SU-DHL-6 (cell line): ENCODE measurements around the gene ARMC9.

Source experiments
- H2AFZ ChIP-seq: fragments of 200-600 bp; sonication (generic); 2 replicates; pipeline ENCODE4 v1.6.1; 2014; ENCODE audit warnings: low read depth, mild to moderate bottlenecking, moderate library complexity, mixed read lengths, antibody characterized with exemption, low read length; ENCODE audit not compliant: severe bottlenecking
- H3F3A ChIP-seq: fragments of 200-600 bp; shearing (Covaris generic); 2 replicates; pipeline ENCODE4 v1.6.0; 2016; ENCODE audit warnings: antibody characterized with exemption, mild to moderate bottlenecking; ENCODE audit not compliant: insufficient read depth
- H3K27ac ChIP-seq: fragments of 200-600 bp; sonication (generic); 2 replicates; pipeline ENCODE4 v1.5.1; 2016; ENCODE audit warnings: low read depth, mild to moderate bottlenecking, low read length, moderate library complexity, mixed read lengths
- H3K27me3 ChIP-seq: fragments of 200-600 bp; sonication (generic), shearing (Covaris generic); 2 replicates; pipeline ENCODE4 v1.6.0; 2014; ENCODE audit warnings: mild to moderate bottlenecking, low read length
- H3K36me3 ChIP-seq: fragments of 200-600 bp; sonication (generic); 2 replicates; pipeline ENCODE4 v1.6.1; 2014; ENCODE audit warnings: mild to moderate bottlenecking, low read length, mixed read lengths
- H3K4me2 ChIP-seq: fragments of 300-600, 200-600 bp; shearing (Covaris generic), sonication (generic); 2 replicates; pipeline ENCODE4 v1.6.0; 2014; ENCODE audit warnings: low read length, low read depth, mild to moderate bottlenecking; ENCODE audit not compliant: poor library complexity, severe bottlenecking
- H3K4me3 ChIP-seq: fragments of 200-600 bp; sonication (generic); 2 replicates; pipeline ENCODE4 v1.5.1; 2014; ENCODE audit warnings: antibody characterized with exemption, low read length, mild to moderate bottlenecking, mixed read lengths; ENCODE audit not compliant: insufficient read depth, poor library complexity, severe bottlenecking
- H3K79me2 ChIP-seq: fragments of 200-600 bp; sonication (generic); 2 replicates; pipeline ENCODE4 v1.6.1; 2014; ENCODE audit warnings: mild to moderate bottlenecking, low read length, moderate library complexity; ENCODE audit not compliant: insufficient read depth
- H3K9ac ChIP-seq: fragments of 200-600 bp; sonication (generic); 2 replicates; pipeline ENCODE4 v1.7.0; 2014; ENCODE audit warnings: mild to moderate bottlenecking, low read length
- H3K9me2 ChIP-seq: fragments of 200-600 bp; sonication (generic); replicated peaks from 2 replicates; pipeline ENCODE4 v1.6.1; 2014; ENCODE audit warnings: low read length; ENCODE audit not compliant: insufficient read depth
- H3K9me3 ChIP-seq: fragments of 200-600 bp; sonication (generic); 2 replicates; pipeline ENCODE4 v1.6.1; 2014; ENCODE audit warnings: low read length, mixed read lengths; ENCODE audit not compliant: insufficient read depth
- H4K20me1 ChIP-seq: fragments of 200-600 bp; sonication (generic); 2 replicates; pipeline ENCODE4 v1.6.1; 2014; ENCODE audit warnings: low read depth, mild to moderate bottlenecking, antibody characterized with exemption, low read length, moderate library complexity, mixed read lengths
- EZH2phosphoT487 ChIP-seq: fragments of 200-600 bp; sonication (generic), shearing (Covaris generic); conservative IDR thresholded peaks from 2 replicates; pipeline ENCODE4 v1.6.1; 2018; ENCODE audit warnings: mild to moderate bottlenecking, antibody characterized with exemption, low read length, moderate library complexity, mixed read lengths
- TF ChIP-seq, protein P1 (sequence below): fragments of 200-600 bp; sonication (generic); IDR thresholded peaks from one replicate; pipeline ENCODE4 v1.5.1; 2017; ENCODE audit warnings: antibody characterized with exemption, mild to moderate bottlenecking, low read length, moderate library complexity; ENCODE audit not compliant: insufficient read depth, poor library complexity, severe bottlenecking

ARMC9 gene

DNA sequence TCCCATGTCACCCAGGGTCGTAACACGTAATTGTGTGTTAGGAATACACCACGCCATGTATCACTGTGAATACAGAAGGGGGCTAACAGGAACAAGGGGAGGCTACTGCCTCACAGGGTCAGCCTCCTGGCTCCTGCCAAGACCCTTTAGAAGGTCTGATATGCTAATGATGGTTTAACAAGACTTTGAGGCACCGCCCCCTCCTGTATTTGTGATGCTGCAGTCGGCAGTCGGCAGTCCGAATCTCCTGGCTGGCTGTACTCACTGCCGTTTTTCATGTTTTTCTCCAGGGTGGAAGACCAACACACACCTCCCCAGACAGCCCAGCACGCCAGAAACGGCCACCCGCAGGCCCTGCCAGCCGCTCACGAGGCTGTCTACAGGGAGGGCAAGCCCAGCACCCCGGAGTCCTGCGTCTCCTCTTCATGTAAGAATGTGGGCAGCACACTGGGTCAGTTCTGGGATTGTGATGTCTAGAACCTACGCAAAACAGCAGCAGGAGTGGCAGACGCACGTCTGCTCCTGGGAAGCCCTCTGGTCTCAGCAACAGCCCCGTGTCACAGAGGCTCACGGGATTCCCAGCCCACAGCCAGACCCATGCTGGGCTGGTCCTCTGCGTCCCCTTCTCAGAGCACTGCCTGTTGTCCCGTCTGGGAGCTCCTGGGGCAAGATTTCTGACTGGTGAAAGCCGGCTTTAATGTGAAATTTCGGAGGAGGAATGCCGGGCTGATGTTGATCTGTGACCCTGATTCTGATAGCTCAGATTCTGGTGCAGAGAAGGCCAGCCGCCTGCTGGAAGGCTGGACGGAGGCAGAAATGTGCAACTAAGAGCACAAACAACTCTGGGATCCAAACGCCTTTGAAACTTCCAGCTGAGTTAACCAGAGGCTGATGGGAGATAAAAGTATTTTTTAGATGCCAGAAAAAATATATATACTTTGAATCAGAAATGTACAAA is 157.4 kb downstream of the ARMC9 start:
- H3K9me2 ChIP-seq = no peaks in the 10 kb centered on the region
- no peak for TF ChIP-seq EZH2phosphoT487
- TF ChIP-seq, protein P1, sequence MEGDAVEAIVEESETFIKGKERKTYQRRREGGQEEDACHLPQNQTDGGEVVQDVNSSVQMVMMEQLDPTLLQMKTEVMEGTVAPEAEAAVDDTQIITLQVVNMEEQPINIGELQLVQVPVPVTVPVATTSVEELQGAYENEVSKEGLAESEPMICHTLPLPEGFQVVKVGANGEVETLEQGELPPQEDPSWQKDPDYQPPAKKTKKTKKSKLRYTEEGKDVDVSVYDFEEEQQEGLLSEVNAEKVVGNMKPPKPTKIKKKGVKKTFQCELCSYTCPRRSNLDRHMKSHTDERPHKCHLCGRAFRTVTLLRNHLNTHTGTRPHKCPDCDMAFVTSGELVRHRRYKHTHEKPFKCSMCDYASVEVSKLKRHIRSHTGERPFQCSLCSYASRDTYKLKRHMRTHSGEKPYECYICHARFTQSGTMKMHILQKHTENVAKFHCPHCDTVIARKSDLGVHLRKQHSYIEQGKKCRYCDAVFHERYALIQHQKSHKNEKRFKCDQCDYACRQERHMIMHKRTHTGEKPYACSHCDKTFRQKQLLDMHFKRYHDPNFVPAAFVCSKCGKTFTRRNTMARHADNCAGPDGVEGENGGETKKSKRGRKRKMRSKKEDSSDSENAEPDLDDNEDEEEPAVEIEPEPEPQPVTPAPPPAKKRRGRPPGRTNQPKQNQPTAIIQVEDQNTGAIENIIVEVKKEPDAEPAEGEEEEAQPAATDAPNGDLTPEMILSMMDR = no peak
- H3K27me3 ChIP-seq = no peaks in the 10 kb centered on the region
- no peak overlapping the region for H3K9ac ChIP-seq
- H3F3A ChIP-seq = peaks cover 4% of the 10 kb centered on the region; the same call in 1 of the 2 replicates
- H3K27ac ChIP-seq = no peak overlapping the region
- no peaks in the 10 kb centered on the region for H3K79me2 ChIP-seq
- H3K4me2 ChIP-seq = no peak overlapping the region
- no peaks in the 10 kb centered on the region for H3K36me3 ChIP-seq
- no peaks in the 10 kb centered on the region for H3K9me3 ChIP-seq
- no peaks in the 10 kb centered on the region for H4K20me1 ChIP-seq
- no peak overlapping the region for H3K4me3 ChIP-seq
- no peak overlapping the region for H2AFZ ChIP-seq

DNA sequence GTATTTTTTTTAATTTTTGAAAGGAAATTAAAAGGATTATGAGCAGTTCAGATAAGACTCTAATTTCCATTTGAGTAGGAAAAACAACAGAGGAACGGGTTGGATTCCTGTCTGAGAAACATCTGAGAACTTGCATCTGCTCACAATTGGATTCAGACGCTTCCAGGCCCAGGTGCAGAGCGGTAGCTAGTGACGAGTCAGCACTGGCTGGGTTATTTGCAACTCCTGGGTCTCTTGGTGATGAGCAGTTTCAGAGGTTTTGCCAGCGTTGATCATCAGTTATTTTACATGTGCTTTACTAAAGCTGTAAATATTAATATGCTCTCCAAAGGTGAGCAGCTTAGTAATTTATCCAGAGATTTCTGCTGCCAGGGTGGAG is 158.0 kb downstream of the ARMC9 start:
- H3K4me2 ChIP-seq = no peak overlapping the region
- H3K9me2 ChIP-seq = no peaks in the 10 kb centered on the region
- H4K20me1 ChIP-seq = no peaks in the 10 kb centered on the region

DNA sequence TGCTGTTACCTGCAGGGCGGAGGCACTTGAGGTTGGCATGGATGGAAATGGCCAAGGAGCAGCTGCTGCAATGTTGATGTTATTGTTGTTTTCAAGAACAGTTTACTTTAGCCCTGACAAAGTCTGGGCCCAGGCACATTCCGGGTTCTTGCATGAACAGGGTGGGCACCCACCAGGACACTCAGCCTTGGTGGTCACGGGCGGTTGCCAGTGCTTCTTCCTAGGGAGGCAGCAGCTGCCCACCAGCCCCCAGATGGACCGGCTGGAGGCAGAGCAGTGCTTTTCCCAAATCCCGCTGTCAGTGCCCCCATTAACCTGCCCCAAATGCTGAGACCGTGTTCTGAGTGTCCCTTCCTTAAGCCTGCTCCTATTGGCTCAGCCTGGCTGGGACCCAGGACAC is 158.6 kb downstream of the ARMC9 start:
- H3F3A ChIP-seq = peaks cover 4% of the 10 kb centered on the region; the same call in 1 of the 2 replicates
- no peaks in the 10 kb centered on the region for H3K79me2 ChIP-seq
- no peak overlapping the region for H3K4me3 ChIP-seq
- no peak overlapping the region for H2AFZ ChIP-seq
- H3K27me3 ChIP-seq = no peaks in the 10 kb centered on the region
- no peaks in the 10 kb centered on the region for H3K9me2 ChIP-seq
- H3K4me2 ChIP-seq = no peak overlapping the region
- H3K9me3 ChIP-seq = no peaks in the 10 kb centered on the region
- no peaks in the 10 kb centered on the region for H4K20me1 ChIP-seq
- H3K9ac ChIP-seq = no peak overlapping the region
- H3K27ac ChIP-seq = no peak overlapping the region
- no peak for TF ChIP-seq EZH2phosphoT487
- TF ChIP-seq, protein P1 = no peak
- no peaks in the 10 kb centered on the region for H3K36me3 ChIP-seq

More for the DNA sequence above, 158.0 kb downstream of the ARMC9 start:
- no peak overlapping the region for H2AFZ ChIP-seq
- no peak overlapping the region for H3K27ac ChIP-seq
- H3K9ac ChIP-seq = no peak overlapping the region
- H3K4me3 ChIP-seq = no peak overlapping the region
- no peaks in the 10 kb centered on the region for H3K79me2 ChIP-seq
- TF ChIP-seq, protein P1 = no peak
- no peak for TF ChIP-seq EZH2phosphoT487
- peaks cover 4% of the 10 kb centered on the region; the same call in 1 of the 2 replicates for H3F3A ChIP-seq
- no peaks in the 10 kb centered on the region for H3K9me3 ChIP-seq
- no peaks in the 10 kb centered on the region for H3K27me3 ChIP-seq
- no peaks in the 10 kb centered on the region for H3K36me3 ChIP-seq
